Caki2 (cell line): Measurements from ENCODE around the gene C1QTNF8. TPM values are rescaled to one million over a fixed set of nuclear protein-coding genes. Genes with fewer than 3 reads are reported as not detected.
"Not testable (repeated sequence)": the region's sequence is repeated elsewhere in the genome, so short reads cannot be mapped to it uniquely, and the experiment has no call there.

Source experiments
- DNase-seq: peaks from one replicate; pipeline ENCODE4 v3.0.0-alpha.2; 2015; ENCODE audit warnings: low read depth
- in situ Hi-C: cut with HindIII; loops from 2 replicates; pipeline ENCODE4 v1.10.0; 2016; ENCODE audit warnings: low sequenced_read_pairs, low pct_unique_long_range_greater_than_20kb, mixed read lengths
- total RNA-seq: library from RNA; depleted of rRNA; stranded (reverse); fragments of >200 nt; shearing (Covaris generic); gene quantifications from 2 replicates; pipeline ENCODE4 v1.2.3, GENCODE V29; 2014; ENCODE audit warnings: low replicate concordance

The C1QTNF8 gene
- total RNA-seq, 1 experiment from 2014 or later = not detected

- in situ Hi-C loops = no loop called here
- no peak for DNase-seq
Measured at GRCh38 chr16:1100084-1100800, 4.2 kb upstream of the C1QTNF8 start.

DNA sequence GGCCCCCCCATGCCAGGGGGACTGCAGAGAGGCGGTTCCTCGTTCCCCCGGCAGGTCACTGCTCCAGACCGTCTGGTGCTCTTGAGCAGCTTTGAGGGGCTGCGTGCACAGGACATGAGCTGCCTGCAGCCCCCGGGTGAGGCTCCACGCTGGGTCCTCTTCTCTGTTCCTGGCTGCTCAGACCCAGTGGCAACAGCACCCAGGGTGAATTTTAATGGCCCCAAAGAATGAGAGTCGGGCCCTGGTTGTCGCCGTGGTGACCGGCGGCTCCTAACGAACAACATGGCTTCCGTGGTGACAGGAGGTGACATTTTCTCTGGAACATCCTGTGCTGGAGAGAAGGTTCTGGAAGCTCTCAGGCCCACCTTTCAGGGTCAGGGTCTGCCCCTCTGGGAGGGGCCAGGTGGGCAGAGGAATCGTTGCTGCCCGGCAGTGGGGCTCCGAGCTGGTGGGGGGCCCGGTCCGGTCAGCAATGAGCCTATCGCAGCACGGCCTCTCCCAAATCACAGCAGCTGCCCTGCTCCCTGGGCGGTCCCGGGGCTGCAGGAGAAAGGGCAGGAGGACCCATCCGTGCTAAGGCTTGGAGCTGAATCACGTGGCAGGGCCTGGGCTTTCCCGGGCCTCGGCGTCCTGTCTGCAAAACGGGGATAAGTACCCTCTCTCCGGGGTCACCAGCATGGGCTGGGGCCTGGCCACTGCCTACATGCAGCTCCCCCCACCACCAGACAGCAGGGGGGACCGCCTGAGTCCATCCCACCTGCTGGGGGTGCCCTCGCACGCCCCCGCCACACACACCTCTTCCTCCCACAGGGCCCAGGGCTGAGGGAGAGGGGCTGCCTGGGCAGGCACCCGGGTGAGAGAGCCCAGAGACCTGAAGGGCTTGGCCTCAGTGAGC, 3.4 kb upstream of the C1QTNF8 start:
- no peak for DNase-seq
- in situ Hi-C loops = no loop called here

DNA sequence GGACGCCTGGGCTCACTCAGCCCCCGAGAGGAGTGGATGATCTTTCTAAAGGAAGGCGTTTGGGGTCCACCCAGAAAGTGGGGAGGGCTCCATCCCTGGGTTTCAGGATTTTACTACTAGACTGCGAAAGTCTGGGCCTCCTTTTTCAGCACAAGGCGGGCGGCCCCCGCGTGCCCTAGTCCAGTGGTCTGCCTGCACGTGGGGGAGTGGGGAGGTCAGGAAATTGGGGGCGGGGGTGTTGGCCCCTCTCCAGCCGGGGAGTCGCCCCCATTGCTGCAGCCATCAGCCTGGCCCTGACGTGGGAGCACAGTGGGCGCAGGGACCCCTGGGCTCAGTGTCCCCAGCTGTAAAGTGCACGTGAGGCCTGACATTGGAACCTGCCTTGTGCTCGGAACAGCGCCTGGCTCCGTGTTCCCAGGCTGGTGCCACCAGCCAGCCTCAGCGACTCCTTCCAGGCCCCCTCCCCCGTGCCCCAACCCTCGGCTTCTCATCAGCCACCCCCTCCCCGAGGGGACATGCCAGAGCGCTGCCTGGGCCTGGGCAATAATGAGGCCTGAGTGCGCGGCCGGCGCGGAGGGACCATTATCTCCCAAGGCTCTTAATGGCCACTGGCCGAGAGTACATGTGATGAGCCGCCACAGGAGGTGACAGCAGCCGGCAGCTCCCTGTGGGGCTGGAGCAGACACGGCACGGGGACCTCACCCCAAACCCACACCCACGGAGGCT, 2.4 kb upstream of the C1QTNF8 start:
- in situ Hi-C loops = no loop called here
- DNase-seq = no peak

GRCh38 chr16:1097800-1098199, 1.8 kb upstream of the C1QTNF8 start:
- in situ Hi-C loops = no loop called here
- no peak for DNase-seq

- no peak for DNase-seq
- in situ Hi-C loops = no loop called here
Measured at GRCh38 chr16:1097156-1097555, 1.1 kb upstream of the C1QTNF8 start.

- no peak for DNase-seq
- in situ Hi-C loops = no loop called here
Measured at GRCh38 chr16:1095450-1096168, 435 bp downstream of the C1QTNF8 start.

DNA sequence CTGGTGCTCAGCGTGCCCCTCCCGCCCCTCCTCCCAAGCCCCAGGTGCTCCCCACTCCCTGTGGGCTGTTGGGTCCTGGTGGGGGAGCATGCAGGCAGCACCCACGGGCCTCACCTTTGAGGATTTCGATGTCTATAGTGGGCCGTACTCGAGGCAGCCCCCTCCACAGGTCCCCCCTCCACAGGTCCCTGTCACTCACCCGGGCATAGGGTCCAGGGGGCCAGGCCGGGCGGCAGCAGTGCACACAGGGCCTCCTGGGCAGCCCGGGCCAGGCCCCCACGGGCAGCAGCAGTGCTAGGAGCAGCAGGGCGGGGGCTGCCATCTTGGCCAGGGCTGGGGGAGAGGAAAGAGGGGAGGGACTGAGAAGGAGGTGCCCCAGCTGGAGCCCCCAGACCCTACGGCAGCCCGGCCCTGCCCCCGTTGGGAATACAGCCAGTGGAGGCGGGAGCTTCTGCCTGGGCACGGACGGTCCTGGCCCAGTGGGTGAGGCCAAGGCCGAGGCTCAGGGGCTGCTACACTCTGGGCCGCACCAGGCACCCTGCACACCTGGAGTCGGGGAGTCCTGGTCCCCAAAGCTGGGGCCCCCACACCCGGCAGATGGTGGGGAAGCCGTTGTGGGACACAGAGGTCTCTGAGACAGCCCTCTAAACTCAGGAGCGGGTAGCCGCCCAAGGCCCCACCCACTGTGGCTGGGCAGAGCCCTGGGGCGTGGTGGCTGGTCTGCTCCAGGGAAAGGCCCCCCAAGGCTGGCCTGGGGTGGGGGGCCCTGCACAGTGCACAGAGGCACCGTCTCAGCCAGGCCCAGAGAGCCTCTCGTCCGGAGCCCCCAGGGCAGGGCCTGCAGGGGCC, 1.2 kb downstream of the C1QTNF8 start:
- in situ Hi-C loops = no loop called here
- DNase-seq = no peak

GRCh38 chr16:1094124-1094479, 1.9 kb downstream of the C1QTNF8 start:
- in situ Hi-C loops = no loop called here
- no peak for DNase-seq

DNA sequence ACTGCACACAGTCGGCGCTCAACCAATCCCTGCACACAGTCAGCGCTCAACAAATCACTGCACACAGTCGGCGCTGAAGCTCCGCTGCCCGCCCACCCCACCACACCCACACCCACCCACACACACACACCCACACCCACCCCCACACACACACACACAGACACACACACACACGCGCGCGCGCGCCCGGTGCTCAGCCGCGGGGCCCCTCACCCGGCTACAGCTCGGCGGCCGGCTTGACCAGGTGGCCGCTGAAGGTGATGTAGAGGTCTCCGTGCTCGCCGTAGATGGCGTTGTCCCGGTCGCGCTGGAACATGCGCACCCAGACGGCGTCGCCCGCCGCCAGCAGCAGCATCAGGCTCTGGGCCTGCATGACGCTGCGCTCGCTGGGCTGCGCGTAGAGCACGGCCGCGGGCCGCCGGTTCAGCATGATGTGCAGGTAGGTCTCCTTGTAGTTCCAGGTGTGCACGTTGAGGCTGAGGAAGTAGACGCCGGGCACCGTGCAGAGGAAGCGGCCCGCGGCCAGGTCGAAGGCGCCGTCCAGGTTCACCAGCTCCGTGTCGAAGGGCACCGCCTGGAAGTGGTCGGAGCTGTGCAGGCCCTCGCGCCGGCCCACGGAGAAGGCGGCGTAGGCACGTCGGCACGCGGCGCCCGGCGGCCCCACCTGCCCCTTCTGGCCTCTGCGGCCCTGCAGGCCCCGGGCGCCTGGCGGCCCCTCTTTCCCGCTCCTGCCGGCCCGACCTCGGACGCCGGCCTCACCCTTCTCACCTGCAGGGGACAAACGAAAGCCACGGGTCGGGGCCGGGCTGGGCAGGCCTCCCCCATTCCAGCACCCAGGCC, 2.5 kb downstream of the C1QTNF8 start:
- DNase-seq = no peak
- in situ Hi-C loops = no loop called here

GRCh38 chr16:1092685-1093283, 3.3 kb downstream of the C1QTNF8 start:
- in situ Hi-C loops, DNase-seq: not testable (repeated sequence)

DNA sequence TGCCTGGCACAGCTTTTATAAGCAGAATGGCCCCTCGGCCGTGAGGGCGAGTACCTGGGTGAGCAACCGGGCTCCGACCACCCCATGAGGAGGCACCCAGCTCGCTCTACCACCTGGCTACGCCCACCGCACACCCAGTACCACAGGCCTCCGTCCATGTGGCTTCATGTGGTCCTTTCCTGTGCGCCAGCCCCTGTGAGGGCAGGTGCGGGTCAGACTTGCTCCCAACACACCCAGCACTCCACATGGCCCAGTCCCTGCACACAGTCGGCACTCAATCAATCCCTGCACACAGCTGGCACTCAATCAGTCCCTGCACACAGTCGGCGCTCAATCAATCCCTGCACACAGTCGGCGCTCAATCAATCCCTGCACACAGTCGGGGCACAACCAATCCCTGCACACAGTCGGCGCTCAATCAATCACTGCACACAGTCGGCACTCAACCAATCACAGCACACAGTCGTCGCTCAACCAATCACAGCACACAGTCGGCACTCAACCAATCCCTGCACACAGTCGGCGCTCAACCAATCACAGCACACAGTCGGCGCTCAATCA, 4.0 kb downstream of the C1QTNF8 start:
- no peak for DNase-seq
- in situ Hi-C loops = no loop called here

DNA sequence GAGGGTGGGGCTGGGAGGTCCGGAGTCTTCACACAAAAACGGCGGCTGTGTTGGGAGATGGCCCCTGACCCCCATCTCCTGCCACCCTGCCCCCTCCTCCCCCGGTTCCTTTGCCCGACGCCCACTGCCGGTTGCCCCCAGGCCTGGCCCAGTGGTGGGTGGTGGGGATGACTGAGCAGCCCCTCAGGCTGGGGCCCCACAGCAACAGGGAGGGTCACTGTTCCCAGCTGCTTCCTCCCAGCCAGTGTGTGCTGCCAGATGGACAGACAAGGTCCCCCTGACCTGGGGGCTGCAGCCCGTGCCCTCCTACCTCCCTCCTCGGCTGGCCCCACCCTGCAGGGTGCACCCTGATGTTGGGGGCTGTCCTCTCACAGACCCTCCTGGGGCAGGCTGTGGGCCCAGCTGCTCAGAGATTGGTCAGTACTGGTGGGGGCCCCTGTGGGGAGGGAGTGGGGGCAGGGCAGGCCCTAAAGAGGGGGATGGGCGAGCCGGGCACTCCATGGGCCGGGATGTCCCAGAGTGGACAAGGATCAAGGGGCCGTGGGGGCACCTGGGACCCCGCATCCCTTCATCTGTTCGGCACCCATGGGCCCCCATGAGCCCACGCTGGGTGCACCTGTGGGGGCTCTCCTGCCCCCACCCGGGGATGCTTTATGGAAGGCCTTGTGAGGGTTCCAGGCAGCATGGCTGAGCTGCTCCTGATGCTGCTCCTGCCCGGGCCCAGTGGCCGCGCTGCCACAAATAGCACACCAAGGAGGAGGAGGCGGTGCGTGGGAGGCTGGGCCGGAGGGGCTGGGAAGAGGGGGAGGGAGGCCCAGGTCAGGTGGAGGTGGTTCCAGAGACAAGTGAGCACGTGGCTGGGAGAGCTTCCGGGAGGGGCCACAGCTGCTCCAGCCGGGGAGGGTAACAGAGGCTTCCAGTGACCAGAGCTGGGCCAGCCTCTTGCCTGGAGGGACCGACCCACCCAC, 5.1 kb downstream of the C1QTNF8 start:
- in situ Hi-C loops = no loop called here
- DNase-seq = peak; percentile 40

DNA sequence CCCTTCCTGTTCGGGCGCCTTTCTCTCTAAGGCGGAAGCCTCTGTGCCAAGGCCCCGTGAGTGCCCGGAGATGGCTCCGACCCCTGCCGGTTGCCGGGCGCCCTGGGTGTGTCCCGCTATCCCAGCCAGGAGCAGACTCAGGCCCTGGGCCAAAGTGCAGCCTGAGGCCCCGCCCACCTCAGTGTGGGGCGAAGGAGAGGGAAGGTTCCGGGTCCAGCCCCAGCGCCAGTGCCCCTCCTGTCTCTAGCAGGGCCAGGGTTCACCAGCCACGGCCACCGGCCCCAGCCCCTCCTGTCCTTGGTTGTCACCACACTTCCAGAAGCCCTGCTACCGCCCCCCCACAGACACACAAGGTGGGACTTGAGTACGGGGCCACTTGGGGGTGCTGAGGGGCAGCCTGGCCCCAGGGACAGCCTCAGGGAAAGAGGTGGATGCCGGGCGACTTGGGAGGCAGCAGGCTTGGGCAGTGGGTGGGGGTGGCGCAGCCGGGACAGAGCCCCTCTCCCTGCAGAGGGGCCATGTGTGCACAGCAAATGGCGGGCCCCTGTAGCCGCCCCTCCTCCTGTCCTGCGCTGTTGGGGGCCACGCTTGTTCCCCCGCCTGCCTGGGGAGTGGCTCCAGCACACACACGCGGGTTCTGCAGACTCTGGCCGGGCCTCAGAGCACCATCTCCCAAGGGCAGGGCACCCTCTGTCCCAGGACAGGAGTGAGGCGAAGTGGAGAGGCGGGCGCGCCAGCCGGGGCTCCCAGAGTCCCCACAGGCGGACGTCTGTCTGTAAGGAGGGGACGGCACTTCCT, 6.0 kb downstream of the C1QTNF8 start:
- DNase-seq = peak; percentile 86
- in situ Hi-C loops = no loop called here

GRCh38 chr16:1089439-1089821, 6.6 kb downstream of the C1QTNF8 start:
- DNase-seq = no peak
- in situ Hi-C loops = no loop called here
